Islet of Langerhans (tissue), 1 donor: Measurements from ENCODE around the gene LDLR.
A peak's percentile ranks its signal among the peaks of the same experiment; 100 is the strongest.
"Not testable (repeated sequence)": the region's sequence is repeated elsewhere in the genome, so short reads cannot be mapped to it uniquely, and the experiment has no call there.

ENCODE experiments used
- FAIRE-seq: peaks from one replicate; lab custom pipeline; 2011; peaks lifted over from hg19 to GRCh38; lab: Jason Lieb, UNC

LDLR gene

GRCh38 chr19:11141937-11142527 lies 52.8 kb downstream of the LDLR start:
- FAIRE-seq, result no peak

GRCh38 chr19:11142528-11143171 lies 53.4 kb downstream of the LDLR start:
- no peak for FAIRE-seq

DNA sequence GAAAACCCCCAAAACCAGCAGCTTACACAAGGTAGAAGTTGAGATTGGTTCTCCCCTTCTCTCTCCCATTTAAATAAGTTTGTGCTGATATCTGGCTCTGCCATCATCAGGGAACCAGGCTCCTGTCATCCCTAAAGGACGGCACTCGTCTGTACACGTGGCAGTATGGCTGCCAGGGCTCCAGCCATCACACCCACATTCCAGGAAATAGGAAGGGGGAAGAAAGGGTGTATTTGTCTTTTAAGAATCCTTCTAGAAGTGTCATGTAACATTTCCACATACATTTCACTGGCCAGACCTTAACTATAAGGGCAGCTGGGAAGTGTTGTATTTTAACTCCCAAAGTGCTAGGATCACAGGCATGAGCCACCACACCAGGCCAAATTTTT lies 56.3 kb downstream of the LDLR start:
- no peak for FAIRE-seq

DNA sequence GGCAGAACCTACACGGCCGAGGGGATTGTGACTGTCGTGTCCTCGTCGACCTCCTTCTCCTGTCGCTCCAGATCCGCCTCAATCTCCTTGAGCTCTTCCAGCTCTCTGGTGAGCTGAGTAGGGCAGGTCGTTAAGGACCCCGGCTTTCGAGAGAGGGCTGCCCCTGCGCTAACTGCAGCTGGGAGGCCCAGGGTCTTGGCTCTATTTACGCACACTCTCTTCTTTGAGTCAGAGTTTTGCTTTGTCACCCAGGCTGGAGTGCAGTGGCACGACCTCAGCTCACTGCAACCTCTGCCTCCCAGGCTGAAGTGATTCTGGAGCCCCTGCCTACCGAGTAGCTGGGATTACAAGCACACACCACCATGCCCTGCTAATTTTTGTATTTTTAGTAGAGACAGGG lies 58.7 kb downstream of the LDLR start:
- no peak for FAIRE-seq

GRCh38 chr19:11151181-11151580 lies 61.9 kb downstream of the LDLR start:
- no peak for FAIRE-seq

DNA sequence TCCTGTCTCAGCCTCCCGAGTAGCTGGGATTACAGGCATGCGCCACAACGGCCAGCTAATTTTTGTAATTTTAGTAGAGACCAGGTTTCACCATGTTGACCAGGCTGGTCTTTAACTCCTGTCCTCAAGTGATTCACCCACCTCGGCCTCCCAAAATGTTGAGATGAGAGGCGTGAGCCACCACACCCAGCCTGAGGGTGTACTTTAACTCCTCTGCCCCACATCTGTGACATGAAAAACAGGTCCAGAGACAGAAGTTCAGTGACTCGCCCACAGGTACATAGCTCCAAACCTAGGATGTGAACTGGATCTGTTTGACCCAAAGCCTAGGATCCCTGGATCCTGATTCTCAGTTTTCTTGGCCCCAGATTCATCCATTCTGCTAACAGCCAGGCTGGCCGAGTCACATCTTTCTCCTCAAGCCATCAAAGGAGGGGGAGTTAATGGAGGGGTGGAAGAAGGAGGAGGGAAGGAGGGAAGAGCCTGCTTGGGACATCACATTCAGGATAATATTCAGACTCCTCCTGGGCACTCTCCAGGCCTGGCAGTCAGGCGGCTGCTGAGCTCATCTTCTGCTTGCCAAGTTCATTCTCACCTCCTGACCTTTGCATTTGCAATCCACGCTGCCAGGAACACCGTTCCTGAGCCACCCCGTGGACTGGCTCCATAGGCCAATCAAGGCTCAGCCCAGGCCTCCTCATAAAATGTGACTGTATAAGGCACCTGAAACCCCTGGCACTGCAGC lies 63.2 kb downstream of the LDLR start:
- FAIRE-seq, result no peak

- no peak for FAIRE-seq
These were observed 65.4 kb downstream of the LDLR start for GRCh38 chr19:11154683-11155047.

DNA sequence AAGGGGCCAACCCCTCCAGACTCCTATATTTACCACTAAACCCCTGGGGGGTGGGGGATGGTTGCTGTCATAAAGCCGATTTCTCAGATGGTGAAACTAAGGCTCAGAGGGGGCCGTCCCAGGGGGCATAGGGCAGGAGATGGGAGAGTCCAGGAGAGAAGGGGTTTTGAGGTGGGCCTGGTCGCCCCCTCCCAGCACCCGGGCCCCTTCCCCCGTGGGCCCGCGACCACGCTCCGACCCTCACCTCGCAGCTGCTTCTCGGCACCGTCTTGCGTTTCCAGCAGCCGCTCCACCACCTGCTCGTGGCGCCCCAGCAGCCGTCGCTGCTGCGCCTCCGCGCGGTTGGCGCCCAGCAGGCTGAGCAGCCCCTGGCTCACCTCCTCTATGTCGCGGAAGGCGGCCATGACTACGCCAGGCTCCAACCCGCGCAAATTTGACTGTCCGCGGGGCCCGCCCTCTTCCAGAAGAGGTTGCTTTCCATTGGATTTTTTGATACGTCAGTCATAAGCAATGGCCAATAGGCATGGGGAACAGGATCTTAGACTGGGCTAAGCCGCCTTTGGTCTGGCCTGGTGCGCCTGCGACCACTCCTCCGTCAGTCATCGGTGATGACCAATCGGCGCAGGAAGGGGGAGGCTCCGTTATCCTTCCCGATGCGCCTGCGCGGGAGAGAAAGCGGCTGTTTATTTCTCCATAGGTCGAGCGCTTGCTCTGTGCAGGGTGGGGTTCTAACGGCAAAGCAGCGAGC lies 66.3 kb downstream of the LDLR start, which contains the start of gene SPC24:
Gene SPC24 (minus strand): TSS at position 410 of the 748 bp plus-strand sequence. CDS start 6 bp downstream, at position 404.
- peak; percentile 68 for FAIRE-seq

DNA sequence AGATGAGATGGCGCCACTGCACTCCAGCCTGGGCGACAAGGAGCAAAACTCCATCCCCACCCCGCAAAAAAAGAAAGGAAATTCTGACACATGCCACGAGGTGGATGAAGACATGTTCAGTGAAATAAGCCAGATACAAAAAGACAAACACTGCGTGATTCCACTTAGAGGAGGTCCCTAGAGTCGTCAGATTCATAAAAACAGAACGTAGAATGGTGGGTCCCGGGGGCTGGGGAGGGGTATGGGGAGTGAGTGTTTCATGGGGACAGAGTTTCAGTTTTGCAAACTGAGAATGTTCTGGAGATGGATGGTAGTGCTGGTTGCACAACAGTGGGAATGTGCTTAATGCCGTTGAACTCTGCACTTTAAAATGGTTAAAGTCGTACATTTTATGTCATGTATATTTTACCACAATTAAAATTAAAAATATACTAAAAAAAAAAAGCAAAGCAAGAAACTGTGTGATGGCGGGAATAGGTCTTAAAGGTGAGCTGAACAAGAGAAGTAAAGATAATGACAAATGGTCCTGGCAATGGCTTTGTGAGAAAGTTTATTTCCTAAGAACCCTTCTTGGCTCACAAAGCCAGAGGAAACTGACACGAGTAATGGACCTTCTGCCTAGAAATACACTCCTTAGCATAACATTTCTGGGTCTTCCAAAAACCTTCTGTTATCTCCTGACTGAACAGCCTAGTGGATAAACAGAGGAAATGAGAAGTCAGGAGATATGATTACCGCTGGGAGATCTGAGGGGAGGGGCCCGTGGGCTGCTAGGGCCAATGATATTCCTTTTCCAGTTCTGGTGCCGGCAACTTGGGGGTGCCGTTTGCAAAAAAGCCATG lies 70.6 kb downstream of the LDLR start:
- no peak for FAIRE-seq

GRCh38 chr19:11160440-11160768 lies 71.1 kb downstream of the LDLR start:
- not testable (repeated sequence) for FAIRE-seq

DNA sequence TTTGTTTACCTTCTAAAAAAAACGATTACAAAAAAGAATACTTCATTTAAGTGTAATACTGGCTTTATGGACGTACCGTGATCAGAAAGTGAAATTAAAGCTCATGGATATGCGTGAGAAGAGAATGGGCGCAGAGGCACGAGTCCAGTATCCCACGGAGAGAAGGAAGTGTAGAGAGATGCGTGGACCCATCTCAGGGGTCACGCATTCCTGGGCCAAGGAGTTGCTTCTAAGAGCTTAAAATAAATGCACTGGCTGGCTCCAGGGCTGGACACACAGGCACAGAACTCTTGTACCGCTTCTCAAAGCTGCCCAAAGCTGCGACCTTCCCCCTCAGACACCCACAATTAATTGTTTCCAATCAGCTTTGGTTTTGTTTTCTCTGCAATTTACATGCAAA lies 75.0 kb downstream of the LDLR start:
- no peak for FAIRE-seq

- no peak for FAIRE-seq
These were observed 75.7 kb downstream of the LDLR start for GRCh38 chr19:11164879-11165406.

DNA sequence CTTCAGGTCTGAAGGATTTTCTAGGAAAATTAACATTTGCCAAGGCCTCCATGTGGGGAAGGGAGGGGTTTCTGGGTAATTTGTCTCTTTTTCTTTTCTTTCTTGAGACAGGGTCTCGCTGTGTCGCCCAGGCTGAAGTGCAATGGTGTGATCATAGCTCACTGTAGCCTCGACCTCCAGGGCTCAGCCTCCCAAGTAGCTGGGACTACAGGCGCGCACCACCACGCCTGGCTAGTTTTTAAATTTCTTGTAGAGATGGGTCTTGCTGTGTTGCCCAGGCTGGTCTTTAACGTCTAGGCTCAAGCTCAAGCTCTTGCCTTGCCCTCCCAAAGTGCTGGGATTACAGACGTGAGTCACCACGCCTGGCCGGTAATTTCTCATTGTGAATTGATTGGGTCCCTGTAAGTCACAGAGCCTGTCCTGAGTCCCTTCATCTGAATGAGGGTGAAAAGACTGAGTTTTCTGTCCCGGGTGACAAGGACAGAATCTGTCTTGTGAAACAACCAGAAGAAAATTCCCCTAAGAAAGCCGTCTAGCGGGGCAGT lies 76.3 kb downstream of the LDLR start:
- FAIRE-seq, result no peak

- no peak for FAIRE-seq
These were observed 77.2 kb downstream of the LDLR start for GRCh38 chr19:11166281-11167142.

GRCh38 chr19:11168568-11168967 lies 79.3 kb downstream of the LDLR start:
- FAIRE-seq, result no peak

GRCh38 chr19:11169896-11170678 lies 80.8 kb downstream of the LDLR start:
- no peak for FAIRE-seq

DNA sequence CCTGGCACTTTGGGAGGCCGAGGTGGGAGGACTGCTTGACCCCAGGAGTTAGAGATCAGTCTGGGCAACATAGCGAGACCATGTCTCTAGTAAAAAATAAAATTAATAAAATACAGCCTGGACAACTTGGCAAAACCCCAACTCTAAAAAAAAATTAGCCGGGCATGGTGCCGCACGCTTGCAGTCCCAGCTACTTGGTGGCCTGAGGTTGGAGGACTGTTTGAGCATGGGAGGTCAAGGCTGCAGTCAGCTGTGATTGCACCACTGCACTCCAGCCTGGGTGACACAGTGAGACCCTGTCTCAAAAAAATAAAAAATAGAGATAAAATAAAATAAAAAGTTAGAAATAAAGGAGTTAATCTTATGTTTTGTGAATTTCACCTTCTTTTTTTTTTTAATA lies 81.9 kb downstream of the LDLR start:
- no peak for FAIRE-seq

DNA sequence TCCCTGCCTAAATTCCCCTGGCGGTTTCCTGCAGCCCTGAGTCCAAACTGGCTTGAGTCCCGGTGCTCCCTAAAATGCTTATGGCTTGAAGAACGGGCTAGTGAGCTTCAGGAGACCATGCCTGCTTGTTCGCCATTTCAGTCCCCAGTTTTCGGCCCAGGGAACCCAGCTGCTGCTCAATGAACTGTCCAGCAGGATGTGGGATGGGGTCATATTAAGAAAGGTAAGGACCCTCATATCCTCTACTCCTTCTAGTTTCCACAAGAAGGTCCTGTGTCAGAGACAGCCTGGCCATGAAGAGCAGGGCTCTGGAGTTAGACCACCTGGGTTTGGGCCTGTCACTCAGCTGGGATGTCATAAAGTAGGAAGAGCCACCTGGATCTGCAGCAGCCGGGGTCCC lies 83.3 kb downstream of the LDLR start:
- FAIRE-seq, result no peak

DNA sequence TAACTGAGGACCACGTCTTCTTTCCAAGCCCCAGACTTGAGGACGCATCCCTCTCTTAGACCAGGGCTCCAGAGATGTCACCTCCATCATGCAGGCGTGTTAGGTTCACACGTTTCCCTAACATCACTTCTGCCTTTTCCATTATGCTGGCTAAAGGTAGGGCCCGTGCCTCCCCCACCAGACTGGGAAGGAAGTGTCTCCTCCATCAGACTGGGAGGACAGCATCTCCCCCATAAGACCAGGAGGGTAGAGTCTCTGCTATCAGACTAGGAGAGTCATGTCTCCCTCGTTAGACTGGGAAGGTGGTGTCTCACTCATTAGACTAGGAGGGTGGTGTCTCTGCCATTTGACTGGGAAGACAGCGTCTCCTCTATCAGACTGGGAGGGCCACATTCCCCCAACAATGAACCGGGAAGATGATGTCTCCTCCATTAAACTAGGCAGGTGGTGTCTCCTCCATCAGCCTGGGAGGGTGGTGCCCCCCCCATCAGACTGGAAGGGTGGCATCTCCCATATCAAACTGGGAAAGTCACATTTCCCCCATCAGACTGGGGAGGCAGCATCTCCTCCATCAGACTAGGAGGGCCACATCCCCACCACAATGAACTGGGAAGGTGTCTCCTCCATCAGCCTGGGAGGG lies 84.4 kb downstream of the LDLR start:
- FAIRE-seq, result no peak
